ENCODE results near the gene AFF4. TPM values are rescaled to one million over a fixed set of nuclear protein-coding genes. Genes with fewer than 3 reads are reported as not detected.

AFF4 gene
- total RNA-seq, 1 experiment from 2014 or later, result 38.6 TPM

GRCh38 chr5:132866342-132867045 is 96.9 kb downstream of the AFF4 start, which contains the start of the genes GDF9 and UQCRQ (continued):
- no peak for TF ChIP-seq REST (IDR thresholded peaks at IDR 0.05; ENCODE audit: low read depth)
- TF ChIP-seq, protein P1, sequence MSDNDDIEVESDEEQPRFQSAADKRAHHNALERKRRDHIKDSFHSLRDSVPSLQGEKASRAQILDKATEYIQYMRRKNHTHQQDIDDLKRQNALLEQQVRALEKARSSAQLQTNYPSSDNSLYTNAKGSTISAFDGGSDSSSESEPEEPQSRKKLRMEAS (IDR thresholded peaks at IDR 0.05), result peak; percentile 89

DNA sequence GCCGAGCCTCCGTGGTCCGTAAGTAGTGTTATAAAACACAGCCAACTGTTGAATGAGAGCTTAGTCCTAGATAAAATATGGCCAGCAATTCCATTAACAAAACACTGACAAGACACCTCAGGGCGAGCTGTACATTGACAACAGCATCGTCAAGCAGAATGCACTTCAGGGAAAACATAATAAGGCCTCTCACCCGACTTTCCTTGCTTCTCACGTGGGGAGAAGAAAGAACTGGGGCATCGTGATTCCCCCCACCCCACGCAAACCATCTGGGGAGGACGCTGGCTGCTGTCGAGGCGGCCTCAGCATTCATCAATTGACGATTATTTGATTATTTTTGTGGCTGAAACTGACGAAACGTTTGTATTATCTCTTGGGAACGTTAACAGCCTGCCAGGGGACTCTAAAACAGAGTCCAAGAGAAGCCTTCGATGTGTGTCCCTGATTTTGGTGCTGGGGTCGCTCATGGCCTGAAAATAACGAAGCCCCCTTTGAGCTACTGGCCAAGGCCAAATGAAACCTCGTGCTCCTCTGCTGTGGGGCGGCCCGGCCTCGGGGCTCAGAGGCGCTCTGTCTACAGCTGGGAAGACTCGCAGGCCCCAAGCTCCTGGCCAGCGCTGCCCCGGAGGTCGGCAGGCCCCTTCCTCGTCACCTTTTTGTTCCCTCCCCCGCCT is 97.6 kb downstream of the AFF4 start:
- BruUV-seq (replicated peaks), result TSS peak; percentile 92
- Histone ChIP-seq H3K9me3 (ENCODE audit: control insufficient read depth in 1 of 2, insufficient read depth in 1 of 2, low read depth in 1 of 2, low read length in 2 of 2) (no peaks in the 10 kb centered on the region), H3K9me2 (ENCODE audit: insufficient read depth) (no peaks in the 10 kb centered on the region), H4K20me1 (ENCODE audit: insufficient read depth) (no peaks in the 10 kb centered on the region), H3K27me3 (ENCODE audit: insufficient read depth, low read length) (no peaks in the 10 kb centered on the region), H3K4me1 (ENCODE audit: control insufficient read depth in 1 of 2, insufficient read depth in 2 of 2, low read length in 2 of 2) (peaks cover 4 to 17% of the 10 kb centered on the region in 2 experiments), H2AFZ (ENCODE audit: low read depth, low read length, poor library complexity, severe bottlenecking) (no peak overlapping the region), H3K4me3 (replicated peaks in 1 of 2; ENCODE audit: low read depth in 1 of 2, low read length in 2 of 2) (peak overlapping the region; percentile 89 to 98), H3K9ac (ENCODE audit: low read length) (peak overlapping the region; percentile 99), H3K36me3 (ENCODE audit: control insufficient read depth in 1 of 2, insufficient read depth in 2 of 2, low read length in 2 of 2) (peaks cover 4 to 15% of the 10 kb centered on the region in 2 experiments; a peak in 2 of 4 replicates), H3K4me2 (ENCODE audit: low read length) (peak overlapping the region; percentile 82), H3K27ac (ENCODE audit: low read depth, low read length) (peak overlapping the region; percentile 70), H3K79me2 (ENCODE audit: insufficient read depth, low read length) (peaks cover 26% of the 10 kb centered on the region)
- RAD21 ChIA-PET (ENCODE audit: low non-redundant PET in 1 of 2, low total read pairs in 2 of 2, uncharacterized antibody in 2 of 2, unreplicated experiment in 2 of 2), result no interaction called here
- CTCF ChIA-PET, result interaction anchor here (1.1 to 2.1 kb wide), 3 partner anchors 17 to 479 kb away, joined by 4 to 6 read pairs (median 6); no protein-coding TSS in a partner anchor
- DNase-seq (ENCODE audit: low read depth, low spot score) (no peak), ATAC-seq (peak; percentile 61)
- TF ChIP-seq EGR1 (IDR thresholded peaks at IDR 0.05; ENCODE audit: low read depth) (0 out of 2 replicates have a peak, but pooled peaks have one; percentile 52), CBX3 (IDR thresholded peaks at IDR 0.05; ENCODE audit: low read depth) (no peak), ELF1 (IDR thresholded peaks at IDR 0.05; ENCODE audit: borderline replicate concordance, low read depth) (no peak), EZH2 (IDR thresholded peaks at IDR 0.05) (no peak)
- TF ChIP-seq, protein P1 (IDR thresholded peaks at IDR 0.05), result no peak; the same call in 1 of the 2 replicates
- intact Hi-C loops (cut with micrococcal nuclease), result no loop called here
- POLR2A ChIA-PET, result interaction anchor here (1.4 to 1.6 kb wide), 2 partner anchors 12 to 35 kb away, joined by 4 to 5 read pairs; partner anchors contain the start of gene SHROOM1
